SH-SY5Y (cell line): ENCODE measurements around the gene GALNT2.

Experiments
- GATA2 ChIP-seq: IDR thresholded peaks from 2 replicates; pipeline ENCODE4 v1.6.1; 2011; ENCODE audit warnings: mild to moderate bottlenecking, low read depth, low read length
- GATA3 ChIP-seq: IDR thresholded peaks from 2 replicates; pipeline ENCODE4 v1.6.1; 2011; ENCODE audit warnings: low read depth, mild to moderate bottlenecking, low read length, moderate library complexity

DNA sequence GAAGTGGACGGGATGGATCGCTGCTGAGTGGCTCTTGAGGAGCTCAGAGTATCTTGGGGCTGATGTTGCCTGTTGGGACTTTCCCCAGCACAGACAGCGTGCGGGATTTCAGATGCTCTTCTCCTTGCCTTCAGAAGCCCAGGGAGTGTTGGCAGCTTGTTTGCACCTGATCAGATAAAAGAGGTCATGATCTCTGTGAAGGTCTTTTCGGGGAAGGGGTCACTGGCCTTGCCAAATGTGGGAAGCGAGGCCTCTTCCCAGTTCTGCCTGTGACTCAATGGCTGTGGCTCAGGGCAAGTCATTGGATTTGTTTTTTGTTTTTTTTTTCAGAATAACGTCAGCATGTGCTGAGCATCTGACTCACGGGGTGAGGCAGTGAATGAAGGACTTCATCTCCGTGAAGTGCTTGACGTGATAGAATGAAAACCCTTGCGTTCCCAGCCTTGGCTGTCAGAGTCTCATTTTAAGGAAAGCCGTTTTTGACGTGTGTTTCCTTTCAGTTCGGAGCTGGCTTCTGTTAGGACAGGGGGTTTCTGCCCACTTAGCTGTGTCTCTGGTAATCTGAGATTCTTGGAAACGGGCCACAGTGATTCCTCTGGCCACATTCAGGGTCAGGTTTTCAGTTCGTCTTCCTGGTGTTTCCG, 46.7 kb downstream of the GALNT2 start:
- TF ChIP-seq GATA2, result no peak
- TF ChIP-seq GATA3, result no peak
